Stimulated activated naive CD8-positive, alpha-beta T cell treated with anti-CD3 and anti-CD28 coated beads, Interleukin-15, amount 100 ng/mL, for 72 hours (primary cell): Measurements from ENCODE around the gene RIPOR2.
"Not testable (repeated sequence)": the region's sequence is repeated elsewhere in the genome, so short reads cannot be mapped to it uniquely, and the experiment has no call there.

ENCODE experiments used
- ATAC-seq: fragments of 150-1000 bp; cut with Tn5 transposase; 2 replicates; pipeline ENCODE4 v1.10.0; 2021; ENCODE audit warnings: mild to moderate bottlenecking, moderate library complexity
- DNase-seq, 2 donors: peaks; one replicate each; pipeline ENCODE4 v3.0.0; 2021 to 2022
- H3K27ac Mint-ChIP-seq, 2 donors: one replicate each; pipeline ENCODE4 v1.8.0; 2022; ENCODE audit warnings: mild to moderate bottlenecking in 2 of 2, mixed read lengths in 2 of 2, moderate library complexity in 2 of 2
- H3K27me3 Mint-ChIP-seq: one replicate; pipeline ENCODE4 v1.8.0; 2022; ENCODE audit warnings: mixed read lengths
- H3K4me1 Mint-ChIP-seq: one replicate; pipeline ENCODE4 v1.8.0; 2022; ENCODE audit warnings: mild to moderate bottlenecking, mixed read lengths
- H3K4me3 Mint-ChIP-seq, 2 donors: one replicate each; pipeline ENCODE4 v1.8.0; 2022; ENCODE audit warnings: mild to moderate bottlenecking in 2 of 2, mixed read lengths in 2 of 2, moderate library complexity in 1 of 2
- H3K9me3 Mint-ChIP-seq, 2 donors: one replicate each; pipeline ENCODE4 v1.8.0; 2022; ENCODE audit warnings: mixed read lengths in 2 of 2

RIPOR2 gene

GRCh38 chr6:24963339-24963738 lies 27.6 kb upstream of the RIPOR2 start:
- ATAC-seq: no peak
- no peak overlapping the region for H3K27ac Mint-ChIP-seq

GRCh38 chr6:24961852-24962251 lies 26.1 kb upstream of the RIPOR2 start:
- no peak for ATAC-seq
- Mint-ChIP-seq H3K4me3 (peak overlapping the region in 1 of 2 donors; percentile 12), H3K4me1 (peaks cover 65% of the 10 kb centered on the region), H3K27ac (peak overlapping the region in 1 of 2 donors; percentile 52), H3K9me3 (peaks cover 0 to 5% of the 10 kb centered on the region in 2 donors), H3K27me3 (no peaks in the 10 kb centered on the region)
- no peak for DNase-seq

More at GRCh38 chr6:24963339-24963738, 27.6 kb upstream of the RIPOR2 start:
- no peaks in the 10 kb centered on the region for H3K27me3 Mint-ChIP-seq
- DNase-seq: no peak
- H3K4me1 Mint-ChIP-seq: peaks cover 58% of the 10 kb centered on the region
- no peak overlapping the region for H3K4me3 Mint-ChIP-seq
- H3K9me3 Mint-ChIP-seq: peaks cover 0 to 5% of the 10 kb centered on the region in 2 donors

DNA sequence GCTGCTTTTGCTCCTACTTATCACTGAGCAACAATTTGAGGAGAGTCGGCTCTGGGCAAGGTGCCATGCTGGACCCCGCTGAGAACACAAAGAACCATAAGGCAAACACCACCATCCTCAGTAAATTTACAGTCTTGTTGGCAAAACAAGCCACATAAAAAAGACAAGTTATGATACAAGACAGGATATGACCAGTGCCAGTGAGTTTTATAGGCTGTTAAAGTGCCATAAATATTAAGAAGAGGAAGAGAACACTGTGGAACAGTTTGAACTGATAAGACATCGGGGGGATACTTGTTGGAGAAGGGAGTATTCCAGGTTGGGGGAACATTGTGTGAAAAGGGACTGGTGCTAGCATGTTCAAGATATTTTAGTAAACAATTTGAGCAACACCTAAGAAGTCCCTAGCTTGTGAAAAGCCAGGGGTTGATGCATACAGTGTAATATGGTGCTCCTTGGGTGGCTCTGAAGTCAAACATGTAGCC lies 25.3 kb upstream of the RIPOR2 start:
- peaks cover 0 to 5% of the 10 kb centered on the region in 2 donors for H3K9me3 Mint-ChIP-seq
- H3K4me1 Mint-ChIP-seq: peaks cover 70% of the 10 kb centered on the region
- ATAC-seq (no peak), DNase-seq (no peak)
- peak overlapping the region; percentile 53 to 59 for H3K4me3 Mint-ChIP-seq
- H3K27ac Mint-ChIP-seq: peak overlapping the region; percentile 54 to 84
- no peaks in the 10 kb centered on the region for H3K27me3 Mint-ChIP-seq

DNA sequence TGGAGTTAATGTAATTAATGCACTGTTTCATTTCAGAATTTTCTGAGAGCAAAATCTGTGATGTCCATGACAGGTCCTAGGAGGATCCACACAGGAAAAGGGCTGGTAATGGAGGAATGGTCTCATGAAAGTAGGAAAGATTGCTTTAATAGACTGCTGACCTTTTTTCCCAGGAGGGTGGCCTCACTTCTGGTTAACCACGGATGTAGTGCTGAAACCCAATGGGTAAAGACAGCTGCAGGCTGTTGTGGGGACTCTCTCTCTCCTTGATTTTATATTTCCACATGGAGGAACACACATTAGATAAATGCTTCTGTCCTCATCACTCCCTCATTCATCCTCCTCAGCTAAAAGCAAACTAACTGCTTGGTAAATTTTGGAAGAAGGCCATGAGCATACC lies 23.6 kb upstream of the RIPOR2 start:
- no peak for DNase-seq
- no peak for ATAC-seq
- Mint-ChIP-seq H3K9me3 (peaks cover 0 to 5% of the 10 kb centered on the region in 2 donors), H3K27me3 (no peaks in the 10 kb centered on the region), H3K4me1 (peaks cover 79% of the 10 kb centered on the region), H3K27ac (peak overlapping the region in 1 of 2 donors; percentile 77), H3K4me3 (peak overlapping the region; percentile 23 to 44)

DNA sequence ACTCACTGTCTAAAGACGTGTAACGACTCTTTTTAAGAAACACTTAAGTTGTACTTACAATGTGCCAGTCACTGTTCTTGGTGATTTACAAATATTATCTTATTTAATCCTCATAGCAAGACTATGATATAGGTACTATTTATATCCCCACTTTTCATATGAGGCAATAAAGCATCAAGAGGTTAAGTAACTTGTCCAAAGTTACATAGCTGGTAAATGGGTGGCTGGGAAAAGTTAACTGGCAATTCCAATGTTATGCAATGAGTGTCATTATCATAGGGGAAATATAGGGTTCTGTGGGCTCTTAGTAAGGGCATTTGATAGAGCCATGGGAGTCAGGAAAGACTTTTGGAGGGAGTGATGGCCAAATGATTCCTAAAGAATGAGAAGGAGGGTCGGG lies 21.4 kb upstream of the RIPOR2 start:
- Mint-ChIP-seq H3K27ac (peak overlapping the region; percentile 23 to 89), H3K4me3 (peak overlapping the region; percentile 32 to 34)

GRCh38 chr6:24953726-24954125 lies 18.0 kb upstream of the RIPOR2 start:
- no peak for ATAC-seq
- Mint-ChIP-seq H3K4me3 (no peak overlapping the region), H3K27me3 (no peaks in the 10 kb centered on the region), H3K4me1 (peaks cover 84% of the 10 kb centered on the region), H3K27ac (peak overlapping the region in 1 of 2 donors; percentile 31), H3K9me3 (peaks cover 0 to 7% of the 10 kb centered on the region in 2 donors)
- no peak for DNase-seq

More for the DNA sequence above, 21.4 kb upstream of the RIPOR2 start:
- DNase-seq (no peak), ATAC-seq (no peak)
- Mint-ChIP-seq H3K27me3 (no peaks in the 10 kb centered on the region), H3K4me1 (peaks cover 84% of the 10 kb centered on the region), H3K9me3 (peaks cover 5 to 7% of the 10 kb centered on the region in 2 donors)

DNA sequence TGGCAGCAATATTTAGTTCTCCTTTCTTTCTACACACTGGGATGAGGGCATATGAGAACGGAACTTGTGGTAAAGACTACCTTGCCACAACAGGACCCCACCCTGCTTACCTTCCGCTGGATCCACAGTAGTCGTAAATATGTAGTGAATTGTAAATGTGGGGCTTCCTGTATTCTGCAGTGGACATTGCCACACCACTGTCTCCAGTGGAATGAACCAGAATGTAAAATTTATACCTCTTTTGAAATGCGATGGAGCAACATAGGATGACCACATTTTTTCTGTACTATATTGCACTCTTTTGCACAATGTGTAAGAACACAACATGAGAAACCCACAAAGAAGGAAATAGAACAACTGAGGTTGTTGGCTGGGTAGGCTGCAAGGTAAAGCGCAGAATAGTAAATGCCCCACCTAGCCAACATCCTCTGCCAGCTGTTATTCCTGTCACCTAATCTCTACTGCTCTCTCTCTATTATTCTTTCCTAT lies 16.1 kb upstream of the RIPOR2 start:
- Mint-ChIP-seq H3K27me3 (no peaks in the 10 kb centered on the region), H3K27ac (peak overlapping the region; percentile 77 to 83), H3K9me3 (peaks cover 8 to 11% of the 10 kb centered on the region in 2 donors), H3K4me1 (peaks cover 87% of the 10 kb centered on the region), H3K4me3 (peak overlapping the region; percentile 17 to 64)
- DNase-seq: no peak
- ATAC-seq: peak; percentile 77

DNA sequence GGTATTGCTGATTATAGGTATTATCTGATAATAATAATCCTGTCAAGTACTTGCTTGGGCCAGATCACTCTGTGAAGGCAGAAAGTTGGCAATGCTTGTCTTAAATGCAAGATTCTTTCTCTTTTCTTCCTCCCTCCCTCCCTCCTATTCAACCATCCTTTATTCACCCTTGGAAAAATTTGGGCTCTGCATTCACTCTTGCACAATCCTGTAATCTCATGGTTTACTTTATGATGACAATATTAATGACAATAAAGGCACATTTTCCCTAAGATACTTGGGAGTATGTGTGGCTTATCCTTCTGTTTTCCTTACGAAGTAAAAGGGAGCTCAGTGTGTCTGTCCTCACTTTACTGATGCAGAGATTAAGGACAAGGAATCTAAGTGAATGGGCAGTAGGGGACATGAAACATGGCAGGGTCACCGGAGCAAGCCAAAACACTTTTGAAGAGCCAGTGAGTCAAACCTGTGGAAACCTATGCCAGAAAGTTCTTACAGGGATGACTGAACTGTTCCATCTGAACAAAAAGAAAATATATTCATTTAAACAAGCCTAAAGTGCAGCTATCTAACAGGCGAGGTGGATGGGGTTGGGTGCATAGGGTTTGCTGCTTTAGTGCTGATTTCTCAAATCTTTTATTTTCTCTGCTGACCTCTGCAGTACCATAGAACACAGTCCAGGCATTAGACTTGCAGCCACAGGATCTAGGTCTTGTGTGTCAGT lies 14.6 kb upstream of the RIPOR2 start:
- H3K27me3 Mint-ChIP-seq: no peaks in the 10 kb centered on the region
- DNase-seq (no peak), ATAC-seq (peak; percentile 50)
- peak overlapping the region; percentile 46 to 66 for H3K4me3 Mint-ChIP-seq
- peaks cover 77% of the 10 kb centered on the region for H3K4me1 Mint-ChIP-seq
- peaks cover 13 to 15% of the 10 kb centered on the region in 2 donors for H3K9me3 Mint-ChIP-seq
- no peak overlapping the region for H3K27ac Mint-ChIP-seq

DNA sequence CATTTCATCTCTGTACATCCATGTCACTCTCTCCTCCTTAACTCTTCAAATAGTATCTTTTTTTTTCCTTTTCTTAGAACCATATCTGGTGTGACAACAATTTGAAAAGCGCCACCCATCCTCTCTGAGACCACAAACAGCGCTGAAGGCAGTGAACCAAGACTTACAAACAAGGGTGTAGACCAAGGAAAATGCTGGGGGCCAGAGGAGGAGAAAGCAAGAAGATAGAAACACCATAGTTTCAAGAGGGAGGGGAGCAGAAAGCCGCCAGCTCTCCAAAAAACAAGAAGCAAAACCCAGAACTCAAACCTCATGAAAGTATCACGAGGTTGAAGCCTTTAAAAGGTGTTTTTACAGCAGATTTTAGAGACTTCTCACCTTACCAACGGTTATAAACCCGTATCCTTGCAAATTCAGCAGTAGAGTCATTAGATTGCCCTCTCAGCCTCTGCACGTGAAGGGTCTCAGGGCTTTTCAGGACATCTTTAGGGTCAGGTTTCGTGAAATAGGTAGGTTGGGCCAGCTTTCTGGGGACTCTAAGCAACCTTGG lies 13.3 kb upstream of the RIPOR2 start:
- peaks cover 22% of the 10 kb centered on the region in 2 donors for H3K9me3 Mint-ChIP-seq
- no peaks in the 10 kb centered on the region for H3K27me3 Mint-ChIP-seq
- peak overlapping the region; percentile 14 to 85 for H3K27ac Mint-ChIP-seq
- H3K4me3 Mint-ChIP-seq: peak overlapping the region; percentile 61 to 66
- peak in 1 of 2 donors; percentile 62 for DNase-seq
- peak; percentile 74 for ATAC-seq
- H3K4me1 Mint-ChIP-seq: peaks cover 67% of the 10 kb centered on the region

DNA sequence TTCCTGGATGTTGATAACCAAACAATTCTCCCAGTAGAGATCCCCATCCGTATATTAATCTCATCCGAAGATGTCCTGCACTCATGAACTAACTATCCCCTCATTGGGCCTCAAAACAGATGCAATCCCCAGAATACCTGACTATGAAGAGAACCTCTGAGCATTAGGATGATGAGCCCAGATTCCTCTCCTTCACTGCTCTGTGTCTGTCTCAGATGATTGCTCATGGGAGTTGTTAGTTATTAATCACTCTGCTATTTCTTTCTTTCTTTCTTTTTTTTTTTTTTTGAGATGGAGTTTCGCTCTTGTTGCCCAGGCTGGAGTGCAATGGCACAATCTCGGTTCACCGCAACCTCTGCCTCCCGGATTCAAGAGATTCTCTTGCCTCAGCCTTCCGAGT lies 12.5 kb upstream of the RIPOR2 start:
- Mint-ChIP-seq H3K9me3 (peaks cover 20 to 30% of the 10 kb centered on the region in 2 donors), H3K4me1 (peaks cover 59% of the 10 kb centered on the region)
- not testable (repeated sequence) for H3K4me3 Mint-ChIP-seq, H3K27me3 Mint-ChIP-seq, H3K27ac Mint-ChIP-seq, ATAC-seq, DNase-seq

GRCh38 chr6:24947636-24948035 lies 11.9 kb upstream of the RIPOR2 start:
- Mint-ChIP-seq H3K9me3 (peaks cover 20 to 30% of the 10 kb centered on the region in 2 donors), H3K4me3 (no peak overlapping the region), H3K27me3 (no peaks in the 10 kb centered on the region), H3K4me1 (peaks cover 56% of the 10 kb centered on the region), H3K27ac (no peak overlapping the region)
- no peak for DNase-seq
- no peak for ATAC-seq

DNA sequence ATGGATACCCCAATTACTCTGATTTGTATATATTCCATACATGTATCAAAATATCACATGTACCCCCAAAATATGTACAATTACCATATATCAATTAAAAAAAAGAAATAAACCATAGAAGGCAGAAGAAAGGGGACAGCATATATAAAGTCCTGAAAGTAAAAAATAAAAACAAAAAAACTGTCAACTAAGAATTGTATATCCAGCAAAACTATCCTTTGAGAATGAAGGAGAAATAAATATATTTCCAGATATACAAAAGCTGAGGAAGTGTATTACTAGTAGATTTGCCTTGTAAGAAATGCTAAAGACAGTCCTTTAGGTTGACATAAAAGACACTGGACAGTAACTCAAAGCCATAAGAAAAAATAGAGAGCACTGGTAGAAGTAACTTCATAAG lies 9.3 kb upstream of the RIPOR2 start:
- Mint-ChIP-seq H3K4me3 (no peak overlapping the region), H3K27me3 (no peaks in the 10 kb centered on the region), H3K4me1 (peaks cover 51% of the 10 kb centered on the region), H3K27ac (no peak overlapping the region), H3K9me3 (peaks cover 20 to 30% of the 10 kb centered on the region in 2 donors)
- ATAC-seq (no peak), DNase-seq (no peak)

- Mint-ChIP-seq H3K9me3 (peaks cover 20 to 30% of the 10 kb centered on the region in 2 donors), H3K4me1 (peaks cover 51% of the 10 kb centered on the region), H3K27me3 (no peaks in the 10 kb centered on the region), H3K27ac (no peak overlapping the region), H3K4me3 (no peak overlapping the region)
- DNase-seq (no peak), ATAC-seq (no peak)
Observed at GRCh38 chr6:24943774-24944173, 8.0 kb upstream of the RIPOR2 start.

DNA sequence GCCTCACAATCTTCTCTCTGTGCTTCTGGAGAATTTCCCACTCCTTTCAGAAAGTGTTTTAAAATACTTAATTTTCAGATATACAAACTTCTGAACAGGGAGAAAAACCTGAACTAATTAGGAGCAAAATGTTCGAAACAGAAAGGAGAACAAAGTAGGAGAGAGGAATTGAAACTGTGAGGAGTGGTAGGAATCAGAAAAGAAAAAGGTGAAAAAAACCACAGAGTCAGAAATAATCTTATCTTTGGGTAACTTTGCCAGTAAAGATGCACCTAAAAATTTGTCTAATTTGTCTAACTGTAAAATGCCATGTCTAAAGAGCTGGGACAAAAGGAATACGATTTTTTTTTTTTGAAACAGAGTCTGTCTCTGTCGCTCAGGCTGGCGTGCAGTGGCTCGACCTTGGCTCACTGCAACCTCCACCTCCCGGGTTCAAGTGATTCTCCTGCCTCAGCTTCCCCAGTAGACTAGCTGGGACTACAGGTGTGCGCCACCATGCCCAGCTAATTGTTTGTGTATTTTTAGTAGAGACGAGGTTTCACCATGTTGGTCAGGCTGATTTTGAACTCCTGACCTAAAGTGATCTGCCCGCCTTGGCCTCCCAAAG lies 4.7 kb upstream of the RIPOR2 start:
- Mint-ChIP-seq H3K4me3 (peak overlapping the region; percentile 51 to 71), H3K4me1 (peaks cover 70% of the 10 kb centered on the region), H3K27me3 (no peaks in the 10 kb centered on the region), H3K9me3 (peaks cover 12 to 18% of the 10 kb centered on the region in 2 donors), H3K27ac (peak overlapping the region; percentile 63 to 93)
- DNase-seq: no peak
- no peak for ATAC-seq

DNA sequence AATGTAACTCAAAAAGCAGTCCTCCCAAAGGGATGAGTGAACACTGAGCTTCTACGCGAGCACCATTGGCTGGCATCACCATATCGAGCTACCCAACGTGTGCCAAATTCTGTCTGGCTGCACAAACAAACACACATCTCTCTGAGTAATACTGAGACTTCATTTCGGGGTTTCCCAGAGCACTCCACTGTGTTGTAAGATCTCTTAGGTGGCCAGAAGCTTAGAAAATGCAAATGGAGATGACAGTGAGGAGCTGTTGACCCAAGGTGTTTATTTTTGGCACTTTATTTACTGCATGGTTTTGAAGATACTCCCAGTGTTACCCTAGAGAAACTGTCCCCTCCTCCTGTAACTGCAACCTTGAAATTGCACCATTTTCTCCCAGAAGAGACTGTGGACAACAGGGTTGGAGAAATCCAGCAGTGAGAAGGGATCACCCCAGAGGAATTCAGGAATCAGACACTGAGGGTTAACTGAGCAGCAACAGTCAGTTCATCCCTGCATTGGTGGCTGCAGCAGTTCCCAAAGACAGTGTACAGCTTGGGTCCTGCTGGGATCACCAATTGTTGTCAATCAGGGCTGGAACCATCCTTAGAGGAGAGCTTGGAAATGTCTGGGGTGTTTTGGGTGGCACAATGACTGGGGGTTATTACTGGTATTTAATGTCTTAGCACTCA lies 1.0 kb upstream of the RIPOR2 start:
- peak overlapping the region; percentile 77 to 98 for H3K27ac Mint-ChIP-seq
- H3K27me3 Mint-ChIP-seq: no peaks in the 10 kb centered on the region
- no peaks in the 10 kb centered on the region for H3K9me3 Mint-ChIP-seq
- ATAC-seq: peak; percentile 83
- H3K4me3 Mint-ChIP-seq: peak overlapping the region; percentile 86 to 91
- DNase-seq: peak; percentile 64 to 74
- H3K4me1 Mint-ChIP-seq: peaks cover 74% of the 10 kb centered on the region
